GM12878 (cell line): ENCODE data around the gene HEBP2. TPM values are rescaled to one million over a fixed set of nuclear protein-coding genes. Genes with fewer than 3 reads are reported as not detected.

Experiments used
- ATAC-seq: fragments of 200-7000 bp; cut with Tn5 transposase; 3 replicates; pipeline ENCODE4 v1.9.1; 2020; ENCODE audit warnings: mild to moderate bottlenecking, moderate library complexity
- BruUV-seq: library from RNA; stranded (reverse); fragments of 400-500 nt; replicated peaks from 2 replicates; lab custom pipeline; 2021; lab: Mats Ljungman, UMichigan
- CTCF ChIA-PET: fragments of 300-600 bp; sonication (Branson Sonifier 250); formaldehyde crosslinking; extraction: SDS; loops from one replicate; lab custom pipeline; 2021; ENCODE audit warnings: inconsistent platforms; lab: Yijun Ruan, JAX
- POLR2A ChIA-PET: fragments of 350-600 bp; formaldehyde crosslinking; extraction: SDS; loops from one replicate; lab custom pipeline; 2021; ENCODE audit warnings: inconsistent platforms; lab: Charles Lee
- RAD21 ChIA-PET: fragments of 300-600 bp; sonication (Branson Sonifier 250); formaldehyde crosslinking; loops from one replicate; lab custom pipeline; 2023; ENCODE audit warnings: antibody characterized with exemption; ENCODE audit not compliant: unreplicated experiment; lab: Charles Lee
- SMC1A ChIA-PET: fragments of 300-600 bp; sonication (Branson Sonifier 250); formaldehyde crosslinking; loops from one replicate; lab custom pipeline; 2023; ENCODE audit not compliant: unreplicated experiment, uncharacterized antibody; lab: Charles Lee
- DNase-seq: peaks from one replicate; pipeline ENCODE4 v3.0.0-alpha.2; 2011; ENCODE audit warnings: low read depth, low spot score
- FAIRE-seq: peaks from 3 replicates; lab custom pipeline; 2011; peaks lifted over from hg19 to GRCh38; lab: Jason Lieb, UNC
- H2AFZ ChIP-seq: 2 replicates; pipeline ENCODE4 v1.6.0; 2011; ENCODE audit warnings: low read depth, low read length, control low read depth; ENCODE audit not compliant: control insufficient read depth
- H3K27ac ChIP-seq: 2 replicates; pipeline ENCODE4 v1.5.1; 2011; ENCODE audit warnings: control low read depth; ENCODE audit not compliant: control insufficient read depth, insufficient read depth
- H3K27me3 ChIP-seq, 2 experiments: replicated peaks in 1 of 2; 2 replicates each; pipeline versions ENCODE4 v1.6.0 to v1.6.1; 2011; ENCODE audit warnings: low read length in 1 of 2; ENCODE audit not compliant: control insufficient read depth in 2 of 2, insufficient read depth in 2 of 2
- H3K36me3 ChIP-seq, 2 experiments: 2 replicates each; pipeline ENCODE4 v1.5.1; 2011; ENCODE audit warnings: low read length in 1 of 2; ENCODE audit not compliant: control insufficient read depth in 2 of 2, insufficient read depth in 2 of 2
- H3K4me1 ChIP-seq: 2 replicates; pipeline ENCODE4 v1.6.1; 2011; ENCODE audit warnings: mild to moderate bottlenecking, low read length, moderate library complexity, mixed read lengths; ENCODE audit not compliant: control insufficient read depth, insufficient read depth
- H3K4me2 ChIP-seq: 2 replicates; pipeline ENCODE4 v1.6.0; 2011; ENCODE audit warnings: control low read depth; ENCODE audit not compliant: control insufficient read depth, insufficient read depth
- H3K4me3 ChIP-seq: fragments of 200-600 bp; sonication (generic); 2 replicates; pipeline ENCODE4 v1.5.1; 2016
- H3K79me2 ChIP-seq: 2 replicates; pipeline ENCODE4 v1.6.0; 2011; ENCODE audit warnings: low read length; ENCODE audit not compliant: control insufficient read depth, insufficient read depth
- H3K9ac ChIP-seq: 2 replicates; pipeline ENCODE4 v1.8.0; 2011; ENCODE audit warnings: low read length, control low read depth, mixed read lengths; ENCODE audit not compliant: control insufficient read depth, insufficient read depth
- H3K9me3 ChIP-seq: replicated peaks from 3 replicates; pipeline ENCODE4 v1.5.1; 2011; ENCODE audit warnings: mild to moderate bottlenecking, low read length; ENCODE audit not compliant: control insufficient read depth, insufficient read depth
- H4K20me1 ChIP-seq: 2 replicates; pipeline ENCODE4 v1.6.0; 2011; ENCODE audit not compliant: control insufficient read depth, insufficient read depth
- ATF7 ChIP-seq: fragments of 450-650 bp; IDR thresholded peaks from 2 replicates; pipeline ENCODE4 v1.6.1; 2016; ENCODE audit warnings: low read depth, mild to moderate bottlenecking
- CHD1 ChIP-seq: IDR thresholded peaks from 2 replicates; pipeline ENCODE4 v1.6.1; 2012; ENCODE audit warnings: low read depth, low read length, improper control_type of control experiment
- CREM ChIP-seq: IDR thresholded peaks from 2 replicates; pipeline ENCODE4 v1.6.1; 2014; ENCODE audit warnings: antibody characterized with exemption, low read depth
- HDAC2 ChIP-seq: fragments of 200-600 bp; sonication (generic); IDR thresholded peaks from 2 replicates; pipeline ENCODE4 v1.6.1; 2017
- IRF3 ChIP-seq: fragments of 450-650 bp; IDR thresholded peaks from 2 replicates; pipeline ENCODE4 v1.6.1; 2014; ENCODE audit warnings: mild to moderate bottlenecking
- KDM1A ChIP-seq: fragments of 200-600 bp; sonication (generic); IDR thresholded peaks from 2 replicates; pipeline ENCODE4 v1.6.1; 2016; ENCODE audit warnings: borderline replicate concordance
- MEF2A ChIP-seq: IDR thresholded peaks from 2 replicates; pipeline ENCODE4 v1.6.1; 2011; ENCODE audit warnings: low read depth, mild to moderate bottlenecking, low read length, moderate library complexity; ENCODE audit not compliant: insufficient read depth
- MLLT1 ChIP-seq: fragments of 450-650 bp; IDR thresholded peaks from 2 replicates; pipeline ENCODE4 v1.6.1; 2016; ENCODE audit warnings: mild to moderate bottlenecking
- NBN ChIP-seq: fragments of 450-650 bp; IDR thresholded peaks from 2 replicates; pipeline ENCODE4 v1.6.1; 2016
- NR2F1 ChIP-seq: fragments of 450-650 bp; conservative IDR thresholded peaks from 2 replicates; pipeline ENCODE4 v1.6.1; 2017; ENCODE audit warnings: mild to moderate bottlenecking
- POLR2AphosphoS2 ChIP-seq: IDR thresholded peaks from 2 replicates; pipeline ENCODE4 v1.6.1; 2011; ENCODE audit warnings: low read depth, mild to moderate bottlenecking, low read length, improper control_type of control experiment, moderate library complexity
- RB1 ChIP-seq: fragments of 450-650 bp; formaldehyde crosslinking; IDR thresholded peaks from 2 replicates; pipeline ENCODE4 v1.6.1; 2017; ENCODE audit warnings: mild to moderate bottlenecking, borderline replicate concordance
- REST ChIP-seq: IDR thresholded peaks from 2 replicates; pipeline ENCODE4 v1.6.1; 2012; ENCODE audit warnings: mild to moderate bottlenecking, low read depth, low read length
- SREBF2 ChIP-seq: IDR thresholded peaks from 2 replicates; pipeline ENCODE4 v1.6.1; 2012; ENCODE audit warnings: mild to moderate bottlenecking, low read length
- TBL1XR1 ChIP-seq: IDR thresholded peaks from 2 replicates; pipeline ENCODE4 v1.6.1; 2012; ENCODE audit warnings: low read depth, low read length, improper control_type of control experiment
- YY1 ChIP-seq: IDR thresholded peaks from 2 replicates; pipeline ENCODE4 v1.6.1; 2011; ENCODE audit warnings: low read depth, mild to moderate bottlenecking, low read length
- ZBTB33 ChIP-seq: fragments of 450-650 bp; IDR thresholded peaks from 2 replicates; pipeline ENCODE4 v1.6.1; 2017; ENCODE audit warnings: mild to moderate bottlenecking
- ZSCAN29 ChIP-seq: fragments of 450-650 bp; IDR thresholded peaks from 2 replicates; pipeline ENCODE4 v1.6.1; 2017; ENCODE audit warnings: mild to moderate bottlenecking, moderate library complexity
- in situ Hi-C: fragments of 300-500 bp; cut with MboI; formaldehyde crosslinking; loops from 9 replicates; pipeline ENCODE4 v1.14.3; 2018; ENCODE audit warnings: mixed read lengths
- intact Hi-C: fragments of 100-400 bp; cut with micrococcal nuclease; formaldehyde crosslinking; loops from one replicate; pipeline ENCODE4 v1.14.2; 2022; ENCODE audit not compliant: unreplicated experiment
- polyA plus RNA-seq, 11 experiments: library from polyadenylated mRNA; depleted of rRNA in 4 of 11; unstranded in 6 of 11; stranded (reverse) in 5 of 11; fragments of >200 nt; fragmentation: Nextera tagmentation in 4 of 11; fragmentation: Illumina TruSeq in 1 of 11; extraction: Ambion mirVana in 4 of 11; extraction: Trizol in 1 of 11; gene quantifications; 1 replicate in 1 of 11; 2 replicates in 10 of 11; pipeline versions ENCODE4 v1.2.1 to v1.2.3, GENCODE V29; 2011 to 2016; ENCODE audit warnings: inconsistent platforms in 2 of 11, missing spikeins in 2 of 11, low read depth in 1 of 11
- total RNA-seq, 4 experiments: library from RNA; depleted of rRNA in 3 of 4; stranded (reverse); fragments of >200 nt in 3 of 4; fragmentation: Illumina TruSeq in 1 of 4; extraction: Trizol in 1 of 4; gene quantifications; 2 replicates each; pipeline versions ENCODE4 v1.2.1 to v1.2.3, GENCODE V29; 2013 to 2021

The HEBP2 gene
- total and polyA plus RNA-seq, 10 of the 15 experiments (the other 5 are each of a cell fraction or from before 2014, with no cell fraction given), result 3.8 to 41.8 (median 16.9) TPM

- FAIRE-seq (no peak), ATAC-seq (no peak), DNase-seq (no peak)
- ChIA-PET RAD21 (no interaction called here), CTCF (no interaction called here), POLR2A (interaction anchor here (0.7 to 0.9 kb wide), 2 partner anchors 9 to 25 kb away, joined by 3 to 4 read pairs; no protein-coding TSS in a partner anchor), SMC1A (interaction anchor here (0.6 to 0.9 kb wide), 4 partner anchors 8 to 270 kb away, joined by 3 read pairs; no protein-coding TSS in a partner anchor)
- Histone ChIP-seq H3K27me3 (no peaks in the 10 kb centered on the region; a peak in 2 of 4 replicates), H3K4me3 (no peak overlapping the region), H3K9me3 (no peaks in the 10 kb centered on the region), H4K20me1 (no peaks in the 10 kb centered on the region), H3K36me3 (no peaks in the 10 kb centered on the region), H3K79me2 (no peaks in the 10 kb centered on the region), H3K4me1 (no peaks in the 10 kb centered on the region), H3K4me2 (no peak overlapping the region), H3K9ac (no peak overlapping the region), H3K27ac (no peak overlapping the region), H2AFZ (no peak overlapping the region)
- no peak for TF ChIP-seq KDM1A
- no peak for TF ChIP-seq ATF7
- TF ChIP-seq ZSCAN29, result no peak
- no peak for TF ChIP-seq TBL1XR1
- TF ChIP-seq RB1, result no peak
- no peak for TF ChIP-seq YY1
- no peak for TF ChIP-seq NR2F1
- TF ChIP-seq MLLT1, result no peak
- TF ChIP-seq CHD1, result no peak
- no peak for TF ChIP-seq SREBF2
- TF ChIP-seq CREM, result no peak
- TF ChIP-seq NBN, result no peak
- no peak for TF ChIP-seq HDAC2
- no peak for TF ChIP-seq IRF3
- no peak for TF ChIP-seq REST
- TF ChIP-seq POLR2AphosphoS2, result no peak
- no peak for TF ChIP-seq ZBTB33
- no peak for TF ChIP-seq MEF2A
- no TSS peak for BruUV-seq
- intact Hi-C loops, result no loop called here
- in situ Hi-C loops, result no loop called here
Observed at GRCh38 chr6:138377042-138377441, 27.0 kb upstream of the HEBP2 start.
